HG03066 (cell line): ENCODE results near the gene CCDC24.

Source experiments
- ATAC-seq: cut with Tn5 transposase; IDR thresholded peaks from one replicate; pipeline ENCODE4 v1.9.1; 2021; ENCODE audit warnings: low read depth; ENCODE audit not compliant: unreplicated experiment

Gene CCDC24

GRCh38 chr1:43991476-43992231 lies at the start of gene CCDC24:
Gene CCDC24, plus strand, starts transcription at chr1:43991599. Its CDS starts 280 bp downstream, at chr1:43991879.
- ATAC-seq: peak; percentile 78

GRCh38 chr1:43942411-43942810 lies 49.0 kb upstream of the CCDC24 start:
- ATAC-seq: no peak

- no peak for ATAC-seq
Observed at GRCh38 chr1:43944860-43945259, 46.5 kb upstream of the CCDC24 start.

GRCh38 chr1:43945674-43946235 lies 45.6 kb upstream of the CCDC24 start:
- ATAC-seq: no peak

- ATAC-seq: peak; percentile 89
Observed at GRCh38 chr1:43946236-43947060, 45.0 kb upstream of the CCDC24 start, which contains the start of gene IPO13. Gene IPO13, plus strand, starts transcription at chr1:43946950. Its CDS starts 651 bp downstream, at chr1:43947601.

- no peak for ATAC-seq
Observed at GRCh38 chr1:43947061-43947873, 44.1 kb upstream of the CCDC24 start.

GRCh38 chr1:43947874-43948437 lies 43.4 kb upstream of the CCDC24 start:
- ATAC-seq: no peak

GRCh38 chr1:43949678-43950077 lies 41.7 kb upstream of the CCDC24 start:
- no peak for ATAC-seq

- ATAC-seq: no peak
Observed at GRCh38 chr1:43951021-43951985, 40.1 kb upstream of the CCDC24 start.

GRCh38 chr1:43952731-43953346 lies 38.6 kb upstream of the CCDC24 start:
- no peak for ATAC-seq

- no peak for ATAC-seq
Observed at GRCh38 chr1:43953361-43953760, 38.0 kb upstream of the CCDC24 start.

GRCh38 chr1:43954036-43954435 lies 37.4 kb upstream of the CCDC24 start:
- ATAC-seq: no peak

GRCh38 chr1:43956234-43956633 lies 35.2 kb upstream of the CCDC24 start:
- no peak for ATAC-seq

- ATAC-seq: no peak
Observed at GRCh38 chr1:43957407-43958040, 33.9 kb upstream of the CCDC24 start.

GRCh38 chr1:43958351-43959255 lies 32.8 kb upstream of the CCDC24 start:
- ATAC-seq: no peak

GRCh38 chr1:43960798-43961197 lies 30.6 kb upstream of the CCDC24 start:
- ATAC-seq: no peak

GRCh38 chr1:43961692-43962091 lies 29.7 kb upstream of the CCDC24 start:
- ATAC-seq: no peak
